Measurements from ENCODE around the gene ENG.
"Not testable (repeated sequence)": the region's sequence is repeated elsewhere in the genome, so short reads cannot be mapped to it uniquely, and the experiment has no call there.

The ENG gene

DNA sequence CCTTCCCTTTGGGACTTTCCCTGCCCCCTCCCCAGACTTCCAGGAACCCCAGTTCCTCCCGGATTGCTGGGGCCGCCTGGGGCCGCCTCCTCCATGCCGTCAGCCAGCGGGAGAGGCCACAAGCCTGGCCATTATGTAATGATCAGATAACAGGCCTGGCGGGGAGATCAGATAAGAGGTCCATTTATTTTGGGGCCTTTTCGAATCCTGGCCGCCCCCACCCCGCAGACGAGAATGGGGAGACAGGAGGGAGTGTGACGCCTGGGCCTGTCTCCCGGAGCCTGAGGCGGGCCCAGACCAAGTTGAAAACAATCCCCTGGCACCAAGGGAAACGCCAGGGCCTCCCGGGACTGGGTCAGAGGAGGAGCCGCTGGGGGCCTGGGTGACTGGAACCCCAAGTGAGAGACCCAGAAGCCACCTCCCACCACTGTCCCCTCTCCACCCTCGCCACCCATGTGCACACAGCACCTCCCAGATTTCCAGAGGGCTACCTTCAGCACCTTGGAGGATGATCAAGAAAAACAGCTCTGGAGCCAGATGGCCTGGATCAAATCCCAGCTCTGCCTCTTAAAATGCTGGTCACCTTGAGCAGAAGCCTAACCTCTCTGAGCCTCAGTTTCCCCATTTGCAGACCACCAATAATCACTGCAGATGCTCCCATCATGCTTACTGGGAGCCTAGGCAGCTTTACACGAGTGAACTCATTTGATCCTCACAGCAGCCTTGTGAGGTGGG is 7.8 kb downstream of the ENG start:
- no peak overlapping the region for H3K4me3 ChIP-seq (ENCODE audit: low read depth, low read length)

DNA sequence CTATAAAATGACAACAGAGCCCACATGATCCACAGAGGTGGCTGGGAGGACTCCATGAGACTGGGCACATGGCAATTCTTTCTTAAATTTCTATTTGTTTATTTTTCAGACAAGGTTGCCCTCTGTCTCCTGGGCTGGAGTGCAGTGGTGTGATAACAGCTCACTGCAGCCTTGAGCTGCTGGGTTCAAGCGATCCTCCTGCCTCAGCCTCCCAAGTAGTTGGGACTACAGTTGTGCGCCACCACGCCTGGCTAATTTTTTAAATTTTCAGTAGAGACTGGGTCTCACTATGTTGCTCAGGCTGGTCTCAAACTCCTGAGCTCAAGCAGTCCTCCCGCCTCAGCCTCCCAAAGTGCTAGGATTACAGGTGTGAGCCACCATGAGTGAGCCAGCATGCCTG is 8.8 kb downstream of the ENG start:
- H3K4me3 ChIP-seq (ENCODE audit: low read depth, low read length) = not testable (repeated sequence)

DNA sequence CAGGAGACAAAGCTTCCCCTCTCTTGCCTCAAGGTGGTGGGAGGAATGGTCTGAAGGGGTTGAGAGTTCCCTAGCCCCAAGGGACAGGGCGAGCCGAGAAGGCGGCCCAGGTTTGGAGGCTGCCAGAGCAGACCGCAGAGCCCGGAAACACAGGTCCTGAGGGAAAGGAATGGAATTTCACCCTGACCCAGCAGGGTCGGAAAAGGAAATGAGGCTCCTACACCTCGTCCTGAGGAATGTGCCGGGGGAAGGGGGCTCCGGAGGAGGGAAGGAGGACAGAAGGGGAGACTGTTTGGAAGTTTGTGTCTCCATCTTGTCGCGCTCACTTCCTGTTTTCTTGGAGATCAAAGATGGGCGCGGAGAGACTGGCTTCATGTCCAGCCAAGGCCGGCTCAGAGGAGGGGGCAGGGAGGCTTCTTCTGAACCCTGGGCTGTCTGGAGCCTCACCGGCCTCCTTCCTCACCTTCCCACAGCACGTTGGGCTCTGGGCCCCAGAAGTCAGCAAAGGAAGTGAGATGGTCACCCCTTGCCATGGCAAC is 9.6 kb downstream of the ENG start:
- H3K4me3 ChIP-seq (ENCODE audit: low read depth, low read length) = no peak overlapping the region

GRCh38 chr9:127841087-127841835 is 13.2 kb downstream of the ENG start:
- H3K4me3 ChIP-seq (ENCODE audit: low read depth, low read length) = no peak overlapping the region

GRCh38 chr9:127838375-127839078 is 15.9 kb downstream of the ENG start:
- H3K4me3 ChIP-seq (ENCODE audit: low read depth, low read length) = no peak overlapping the region

DNA sequence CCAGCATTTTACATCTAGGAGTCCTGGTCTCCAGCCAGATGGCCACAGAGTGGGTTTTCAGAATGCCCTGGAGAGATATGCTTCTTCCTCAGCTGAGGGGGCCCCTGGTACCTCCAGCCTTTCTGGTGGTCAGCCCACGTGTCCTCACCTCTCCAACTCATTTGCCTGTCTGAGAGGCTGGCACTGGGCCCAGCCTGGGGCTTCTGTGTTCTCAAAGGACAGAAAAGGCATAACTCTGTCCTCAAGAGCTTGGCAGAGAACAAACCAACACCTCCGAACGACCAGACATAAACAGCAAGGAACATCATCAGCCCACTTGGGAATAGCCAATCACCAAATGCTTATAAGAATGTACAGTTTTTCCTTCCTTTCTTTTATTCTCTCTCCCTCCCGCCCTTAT is 17.1 kb downstream of the ENG start:
- no peak overlapping the region for H3K4me3 ChIP-seq (ENCODE audit: low read depth, low read length)

DNA sequence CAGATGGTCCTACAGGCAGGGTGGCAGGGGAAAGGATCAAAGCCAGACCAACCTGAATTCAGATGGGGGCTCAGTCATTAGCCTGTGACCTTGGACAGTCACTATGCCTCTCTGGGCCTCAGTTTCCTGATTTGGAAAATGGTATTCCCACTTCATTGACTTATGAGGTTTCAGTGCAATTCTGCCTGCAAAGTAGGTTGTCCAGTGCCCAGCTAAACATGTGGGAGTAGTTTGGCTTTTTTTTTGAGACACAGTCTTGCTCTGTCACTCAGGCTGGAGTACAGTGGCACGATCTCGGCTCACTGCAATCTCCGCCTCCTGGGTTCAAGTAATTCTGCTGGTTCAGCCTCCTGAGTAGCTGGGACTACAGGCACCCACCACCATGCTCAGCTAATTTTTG is 17.9 kb downstream of the ENG start:
- H3K4me3 ChIP-seq (ENCODE audit: low read depth, low read length) = not testable (repeated sequence)

- H3K4me3 ChIP-seq (ENCODE audit: low read depth, low read length) = no peak overlapping the region
Observed at GRCh38 chr9:127835991-127836516, 18.4 kb downstream of the ENG start.

- H3K4me3 ChIP-seq (ENCODE audit: low read depth, low read length) = no peak overlapping the region
Observed at GRCh38 chr9:127833555-127833954, 20.9 kb downstream of the ENG start.

DNA sequence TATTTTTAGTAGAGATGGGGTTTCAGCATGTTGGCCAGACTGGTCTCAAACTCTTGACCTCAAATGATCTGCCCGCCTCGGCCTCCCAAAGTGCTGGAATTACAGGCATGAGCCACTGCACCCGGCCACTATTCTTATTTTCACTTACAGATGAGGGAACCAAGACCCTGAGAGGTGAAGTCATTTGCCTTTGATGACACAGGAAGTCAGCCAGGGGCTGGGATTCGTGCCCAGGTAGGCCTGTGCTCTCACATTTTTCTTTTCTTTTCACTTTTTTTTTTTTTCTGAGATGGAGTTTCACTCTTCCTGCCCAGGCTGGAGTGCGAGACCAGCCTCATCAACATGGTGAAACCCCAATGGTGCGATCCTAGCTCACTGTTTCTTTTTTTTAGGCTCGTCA is 22.2 kb downstream of the ENG start:
- H3K4me3 ChIP-seq (ENCODE audit: low read depth, low read length) = no peak overlapping the region

GRCh38 chr9:127829205-127829906 is 25.1 kb downstream of the ENG start:
- H3K4me3 ChIP-seq (ENCODE audit: low read depth, low read length) = no peak overlapping the region

- H3K4me3 ChIP-seq (ENCODE audit: low read depth, low read length) = no peak overlapping the region
Observed at GRCh38 chr9:127828262-127829031, 26.0 kb downstream of the ENG start.

GRCh38 chr9:127826253-127826913 is 28.1 kb downstream of the ENG start:
- no peak overlapping the region for H3K4me3 ChIP-seq (ENCODE audit: low read depth, low read length)

DNA sequence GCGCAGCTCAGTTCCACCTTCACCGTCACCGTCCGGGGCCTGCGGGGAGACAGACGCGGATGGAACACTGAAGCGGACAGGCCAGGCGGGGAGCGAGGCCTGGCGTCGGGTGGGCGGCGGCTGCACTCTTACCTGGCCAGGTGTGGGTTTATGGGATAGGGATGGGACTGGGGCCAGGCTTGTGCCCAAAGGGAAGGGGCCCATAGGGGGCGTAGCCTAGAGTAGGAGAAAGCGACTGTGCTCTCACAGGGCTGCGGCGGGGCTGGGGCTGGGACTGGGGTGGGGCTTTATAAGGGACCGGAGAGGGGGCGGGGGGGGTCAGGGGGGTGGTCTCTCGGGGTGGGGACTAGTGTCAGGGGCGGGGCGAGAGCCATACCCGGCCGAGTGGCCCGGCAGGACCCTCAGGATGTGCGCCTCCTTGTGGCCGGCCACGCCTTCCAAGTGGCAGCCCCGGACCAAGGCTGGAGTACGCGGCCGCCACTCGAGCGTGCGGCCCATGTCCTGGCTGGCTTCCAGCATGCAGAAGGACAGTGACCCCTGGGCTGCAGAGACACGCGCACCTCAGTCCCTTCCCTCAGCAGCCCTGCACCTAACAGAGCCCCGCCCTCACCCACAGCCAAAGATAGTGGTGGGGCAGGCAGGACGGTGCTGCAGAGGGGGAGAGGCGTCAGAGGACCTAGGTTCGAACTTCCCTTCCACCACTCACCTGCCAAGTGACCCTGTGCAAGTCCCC is 29.0 kb downstream of the ENG start:
- H3K4me3 ChIP-seq (ENCODE audit: low read depth, low read length) = no peak overlapping the region

GRCh38 chr9:127822108-127822507 is 32.4 kb downstream of the ENG start:
- H3K4me3 ChIP-seq (ENCODE audit: low read depth, low read length) = no peak overlapping the region

GRCh38 chr9:127818574-127818973 is 35.9 kb downstream of the ENG start:
- no peak overlapping the region for H3K4me3 ChIP-seq (ENCODE audit: low read depth, low read length)

GRCh38 chr9:127817881-127818434 is 36.5 kb downstream of the ENG start:
- no peak overlapping the region for H3K4me3 ChIP-seq (ENCODE audit: low read depth, low read length)

DNA sequence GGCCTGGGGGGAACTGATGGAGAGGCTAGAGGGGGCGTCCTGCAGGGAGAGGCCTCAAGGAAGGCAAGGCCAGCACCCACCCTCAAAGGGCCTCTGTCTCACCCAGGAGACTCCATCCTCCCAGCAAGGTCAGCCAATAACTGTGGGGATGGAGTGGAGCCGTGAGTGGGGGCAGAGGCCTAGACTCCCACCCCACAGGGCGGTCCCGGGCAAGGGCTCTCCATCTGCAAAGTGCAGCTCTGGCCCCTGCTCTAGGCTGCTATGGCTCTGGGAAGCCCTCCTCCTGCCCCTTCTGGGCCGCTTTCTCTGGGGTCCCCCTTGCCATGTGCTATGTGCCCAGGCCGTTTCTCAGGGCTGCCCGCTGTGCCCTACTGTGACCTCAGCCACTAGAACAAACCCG is 37.7 kb downstream of the ENG start:
- no peak overlapping the region for H3K4me3 ChIP-seq (ENCODE audit: low read depth, low read length)

- H3K4me3 ChIP-seq (ENCODE audit: low read depth, low read length) = no peak overlapping the region
Observed at GRCh38 chr9:127816362-127816725, 38.1 kb downstream of the ENG start.
